ENCODE results near the gene GIT1.
A peak's percentile ranks its signal among the peaks of the same experiment; 100 is the strongest.

Gene GIT1

DNA sequence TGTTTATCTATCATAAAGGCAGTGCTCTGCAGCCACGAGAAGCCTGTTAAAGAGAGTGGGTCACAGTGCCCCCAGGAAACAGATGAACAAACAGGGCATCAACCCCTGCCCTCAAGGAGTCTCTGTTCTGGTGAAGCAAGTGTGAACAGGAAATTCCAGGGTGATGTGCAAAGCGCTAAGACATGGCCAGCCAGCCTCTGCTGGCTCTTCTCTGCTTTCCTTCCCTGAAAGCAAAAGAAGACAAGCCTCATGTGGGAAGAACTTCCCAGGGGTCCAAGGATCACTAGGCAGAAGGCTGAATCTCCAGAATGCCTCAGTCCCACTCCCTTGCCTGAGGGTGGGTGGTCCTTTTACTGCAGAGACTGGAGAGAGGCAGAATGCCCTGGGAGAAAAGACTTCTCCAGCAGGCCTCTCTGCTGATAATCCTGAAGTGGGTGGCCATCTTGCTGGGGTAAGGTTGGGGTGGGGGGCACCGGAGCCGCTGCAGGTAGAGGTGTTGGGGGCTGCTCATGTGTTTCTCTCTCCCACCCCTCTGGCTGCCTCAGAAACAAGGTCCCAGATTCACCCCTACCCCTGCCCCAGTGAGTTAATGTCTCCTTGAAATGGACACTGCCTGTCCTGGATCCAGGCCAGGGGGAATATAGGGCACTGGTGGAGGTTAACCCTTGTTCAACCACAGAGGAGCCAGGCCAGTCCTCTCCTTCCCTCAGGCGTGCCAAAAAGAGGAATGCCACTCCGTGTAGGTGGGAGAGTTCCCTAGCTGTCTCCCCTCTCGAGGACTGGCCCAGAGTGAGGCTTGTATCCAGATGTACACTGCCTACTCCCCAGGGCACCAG, 5.9 kb upstream of the GIT1 start:
- FAIRE-seq (no peak), DNase-seq (ENCODE audit: extremely low spot score, insufficient read length, low read depth) (no peak)

DNA sequence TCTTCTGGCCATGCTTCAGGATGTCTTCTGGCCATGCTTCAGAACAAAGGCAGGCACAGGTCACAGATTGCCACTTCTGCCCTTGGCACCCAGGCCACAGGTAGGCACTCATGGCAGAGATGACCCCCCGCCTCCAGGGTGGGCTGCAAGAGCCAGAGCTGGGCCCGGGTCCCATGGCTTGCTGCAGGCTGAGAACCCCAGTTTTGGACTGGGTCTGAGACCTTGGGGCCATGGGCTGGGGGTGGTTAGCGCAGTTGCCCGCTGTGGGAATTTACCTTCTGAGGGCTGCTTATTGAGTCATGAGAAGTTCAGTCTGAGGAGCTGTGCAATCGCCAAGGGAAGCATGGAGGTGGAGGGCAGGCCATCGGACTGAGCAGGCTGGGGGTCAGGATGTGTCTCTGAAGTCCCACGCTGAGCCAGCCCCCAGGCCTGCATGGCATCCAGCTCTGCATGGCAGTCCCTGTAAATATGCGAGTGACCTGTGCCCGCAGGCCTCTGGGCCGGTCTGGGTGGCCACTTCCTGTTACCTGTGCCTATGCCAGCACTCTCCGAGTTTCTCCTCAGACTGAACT, 5.2 kb upstream of the GIT1 start:
- FAIRE-seq (no peak), DNase-seq (ENCODE audit: extremely low spot score, insufficient read length, low read depth) (no peak)

- FAIRE-seq = no peak
- DNase-seq (ENCODE audit: extremely low spot score, insufficient read length, low read depth) = no peak
These were observed 4.4 kb upstream of the GIT1 start for GRCh38 chr17:29593591-29594518.

- DNase-seq (ENCODE audit: extremely low spot score, insufficient read length, low read depth) (no peak), FAIRE-seq (peak; percentile 55)
These were observed 3.6 kb upstream of the GIT1 start, which contains the start of gene ANKRD13B for GRCh38 chr17:29592850-29593551. Gene ANKRD13B, plus strand, starts transcription at chr17:29593132. Its CDS starts 490 bp downstream, at chr17:29593622.

DNA sequence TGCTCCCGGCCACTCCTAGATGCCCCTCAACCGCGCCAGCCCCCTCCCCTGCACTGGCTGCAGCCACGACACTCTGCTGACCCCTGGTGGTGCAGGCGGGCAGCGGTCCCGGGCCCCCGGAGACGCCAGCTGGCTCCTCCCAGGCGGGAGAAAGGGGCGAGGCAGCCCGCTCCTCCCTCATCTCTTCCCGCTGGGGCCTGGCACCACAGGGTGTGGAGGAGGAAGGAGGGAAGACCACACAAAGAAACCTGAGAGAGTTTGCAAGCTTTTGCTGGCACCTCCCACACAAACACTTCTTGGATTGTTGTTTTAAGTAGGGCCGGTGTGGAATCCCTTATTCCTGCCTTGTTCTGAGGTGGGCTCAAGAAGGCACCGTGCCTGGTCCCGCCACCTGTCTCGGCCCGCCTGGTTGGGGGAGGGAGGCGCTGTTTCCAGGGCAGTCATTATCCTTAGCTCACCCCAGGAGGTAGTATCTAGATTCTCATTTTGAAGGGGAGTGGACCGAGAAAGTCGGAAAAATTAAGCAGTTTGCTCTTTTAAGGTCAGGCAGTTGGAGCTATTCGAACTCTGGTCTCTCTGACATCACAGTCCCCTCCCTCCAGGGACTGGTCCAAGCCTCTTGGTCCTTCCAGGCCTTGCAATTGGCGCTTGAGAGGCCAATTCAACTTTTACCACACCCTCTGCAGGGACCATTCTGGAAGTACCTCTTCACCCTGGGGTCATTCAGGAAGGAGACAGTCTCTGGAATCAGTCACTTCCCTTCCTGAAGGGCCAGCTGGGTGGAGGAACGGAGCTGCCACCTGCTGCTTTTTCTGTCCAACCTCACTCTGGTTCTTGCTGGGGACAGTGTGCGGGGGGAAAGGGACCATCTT, 2.5 kb upstream of the GIT1 start:
- peak; percentile 74 for FAIRE-seq
- DNase-seq (ENCODE audit: extremely low spot score, insufficient read length, low read depth) = peak; percentile 70

GRCh38 chr17:29591146-29591736, 1.8 kb upstream of the GIT1 start:
- FAIRE-seq = no peak
- DNase-seq (ENCODE audit: extremely low spot score, insufficient read length, low read depth) = no peak

GRCh38 chr17:29590411-29591145, 1.1 kb upstream of the GIT1 start:
- FAIRE-seq (no peak), DNase-seq (ENCODE audit: extremely low spot score, insufficient read length, low read depth) (no peak)

- no peak for FAIRE-seq
- DNase-seq (ENCODE audit: extremely low spot score, insufficient read length, low read depth) = no peak
These were observed 661 bp downstream of the GIT1 start for GRCh38 chr17:29588562-29589411.

GRCh38 chr17:29588017-29588561, 1.4 kb downstream of the GIT1 start:
- FAIRE-seq (no peak), DNase-seq (ENCODE audit: extremely low spot score, insufficient read length, low read depth) (no peak)

DNA sequence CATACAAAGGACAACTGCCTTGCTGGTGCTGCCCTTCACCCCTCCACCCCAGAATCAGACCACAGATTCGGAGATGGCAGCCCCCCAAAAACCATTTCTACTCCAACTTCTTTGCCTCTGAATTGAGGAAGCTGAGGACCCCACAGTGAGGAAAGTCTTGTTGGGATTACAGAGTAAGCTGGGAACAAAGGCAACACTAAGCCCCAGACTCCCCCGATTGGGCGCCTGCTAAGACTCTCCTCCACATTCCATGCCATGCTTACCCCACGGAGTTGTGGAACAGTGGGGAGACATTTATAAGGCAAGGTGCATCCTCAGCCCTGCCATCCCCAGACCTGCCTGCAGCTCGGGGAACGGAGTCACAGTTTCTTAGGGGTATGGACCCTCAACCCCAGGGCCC, 1.9 kb downstream of the GIT1 start:
- no peak for DNase-seq (ENCODE audit: extremely low spot score, insufficient read length, low read depth)
- FAIRE-seq = no peak

DNA sequence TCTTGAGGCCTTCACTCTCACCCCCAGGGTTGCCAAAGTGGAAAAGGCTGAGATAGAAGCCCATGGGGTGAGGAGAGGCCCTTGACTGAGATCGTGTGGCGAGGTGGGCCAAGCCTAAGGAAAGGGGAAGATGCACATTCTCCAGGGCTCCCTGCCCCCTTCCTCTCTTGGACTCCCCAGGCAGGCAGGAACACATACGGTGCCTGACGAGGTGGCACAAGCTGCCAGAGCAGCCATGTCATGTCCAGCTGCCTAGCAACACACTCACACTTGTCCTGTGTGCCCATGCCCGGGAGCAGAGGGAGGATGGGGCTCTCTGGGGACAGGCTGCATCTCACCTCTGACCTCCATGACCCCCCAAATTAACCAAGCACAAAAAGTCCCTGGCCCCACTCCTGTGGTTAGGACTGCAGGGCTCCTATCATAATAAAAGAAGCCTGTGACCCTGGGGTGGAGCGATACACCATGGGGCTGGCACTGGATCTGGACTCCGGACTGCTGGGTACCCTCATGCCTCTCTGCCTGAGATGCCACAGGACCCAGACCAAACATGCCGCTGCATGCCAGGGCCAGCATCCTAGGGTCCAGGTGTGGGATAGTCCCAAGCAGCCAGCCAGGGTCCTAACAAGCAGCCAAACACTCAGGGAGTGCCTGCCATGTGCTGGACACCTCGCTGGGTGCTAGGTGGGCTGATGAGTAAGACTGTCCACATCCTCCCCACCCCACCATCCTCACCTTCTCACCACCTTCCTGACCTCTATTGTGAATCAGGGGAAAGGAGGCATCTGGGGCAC, 2.6 kb downstream of the GIT1 start:
- FAIRE-seq (no peak), DNase-seq (ENCODE audit: extremely low spot score, insufficient read length, low read depth) (no peak)

DNA sequence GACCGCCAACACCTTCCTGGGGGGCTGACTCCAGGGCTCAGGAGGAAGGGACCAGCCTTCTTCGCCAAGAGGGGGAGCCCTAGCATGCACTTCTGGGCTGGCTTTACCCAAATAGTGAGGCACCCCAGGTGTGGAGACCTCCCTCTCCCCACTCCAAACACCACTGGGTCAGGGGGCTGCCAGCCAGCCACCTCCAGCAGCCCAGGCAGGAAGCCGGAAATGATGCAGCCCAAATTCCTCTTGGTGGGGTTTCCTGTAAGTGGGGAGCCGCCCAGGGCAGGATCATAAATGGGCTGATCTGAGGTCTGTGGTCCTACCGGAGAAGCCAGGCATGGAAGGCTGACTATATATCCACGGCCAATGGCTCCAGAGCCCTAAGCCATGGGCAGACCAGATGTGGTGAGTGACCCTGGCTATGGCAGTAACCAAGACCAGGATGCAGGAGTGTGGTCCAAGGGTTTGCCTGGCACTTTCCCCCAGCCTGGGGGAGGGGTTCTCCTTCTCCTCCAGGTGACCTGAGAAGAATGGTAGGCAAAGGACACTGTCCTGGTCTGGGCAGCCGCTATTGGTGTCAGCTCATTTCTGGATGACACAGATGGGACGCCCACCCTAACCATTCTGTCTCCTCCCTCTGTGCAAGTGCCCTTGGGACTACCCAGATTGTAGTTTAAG, 4.2 kb downstream of the GIT1 start:
- FAIRE-seq = no peak
- no peak for DNase-seq (ENCODE audit: extremely low spot score, insufficient read length, low read depth)

DNA sequence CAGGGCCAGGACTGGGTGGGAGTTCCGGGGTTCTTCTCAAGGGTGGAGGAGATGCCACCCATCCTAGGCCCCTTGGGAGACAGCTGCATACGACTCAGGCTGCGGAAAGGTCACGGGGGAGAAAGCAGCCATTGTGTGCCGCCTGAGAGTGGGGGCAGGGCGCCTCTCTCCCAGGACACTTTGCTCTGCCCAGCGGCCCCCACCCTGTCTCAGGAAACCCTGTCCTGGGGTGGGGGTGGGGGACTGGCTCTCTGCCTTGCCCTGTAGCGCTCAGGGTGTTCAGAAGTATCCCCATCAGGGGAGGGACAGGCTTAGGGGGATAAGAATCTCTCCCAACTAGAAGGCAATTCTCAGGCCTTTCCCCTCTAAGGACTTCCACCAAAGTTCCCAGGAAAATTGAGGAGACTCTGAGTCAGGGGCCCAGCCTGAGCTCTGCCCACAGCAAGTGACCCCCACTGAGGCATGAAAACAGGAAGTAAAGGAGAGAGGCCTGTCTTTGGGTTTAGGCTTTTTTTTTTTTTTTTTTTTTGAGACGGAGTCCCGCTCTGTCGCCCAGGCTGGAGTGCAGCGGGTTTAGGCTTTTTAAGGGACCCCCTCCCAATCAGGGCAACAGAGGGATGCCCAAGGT, 4.9 kb downstream of the GIT1 start:
- no peak for DNase-seq (ENCODE audit: extremely low spot score, insufficient read length, low read depth)
- FAIRE-seq = peak; percentile 56

DNA sequence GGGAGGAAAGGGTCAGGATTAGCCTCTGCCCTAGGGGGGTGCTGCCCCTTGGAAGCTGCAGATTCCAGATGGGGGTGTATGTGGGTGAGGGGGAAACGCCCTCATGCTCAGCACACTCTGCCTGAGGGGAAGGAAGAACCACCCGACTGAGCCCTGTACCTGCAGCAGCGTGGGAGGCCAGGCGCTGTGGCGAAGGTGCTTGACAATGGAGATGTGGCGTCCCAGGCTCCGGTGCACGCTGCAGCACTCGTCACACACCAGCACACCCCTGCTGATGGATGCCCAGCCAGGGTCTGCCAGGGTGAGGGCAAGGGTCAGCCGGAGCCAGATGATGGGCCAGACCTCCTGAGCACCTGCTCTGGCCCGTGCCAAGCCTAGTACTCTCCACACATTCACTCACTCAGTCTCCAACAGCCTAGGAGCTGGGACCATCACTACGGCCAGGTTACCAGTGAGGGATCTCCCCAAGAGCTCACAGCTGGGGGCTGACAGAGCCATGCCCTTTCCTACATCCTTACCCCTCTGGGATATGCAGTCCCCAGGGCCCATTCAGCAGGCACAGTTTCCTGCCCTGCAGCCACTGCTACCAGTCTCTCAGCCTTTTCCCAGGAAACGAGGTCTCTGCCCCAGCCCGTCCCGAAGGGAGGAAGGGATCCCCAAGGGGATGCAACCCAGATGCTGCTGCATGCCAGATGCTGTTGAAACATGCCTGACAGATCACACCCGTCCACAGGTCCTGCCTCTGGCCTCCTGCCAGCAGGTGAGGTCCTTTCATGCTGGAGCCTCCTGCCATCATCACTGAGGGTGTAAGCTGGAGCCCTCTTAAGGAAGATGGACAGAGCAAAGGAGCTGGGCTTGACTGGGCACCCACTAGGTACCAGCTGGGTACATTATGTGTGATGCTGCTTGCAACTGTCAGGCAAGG, 5.9 kb downstream of the GIT1 start:
- FAIRE-seq (no peak), DNase-seq (ENCODE audit: extremely low spot score, insufficient read length, low read depth) (no peak)

Measured in GM18507 (cell line).